Fibroblast of lung (primary cell): ENCODE measurements around the gene SEC11A.

ENCODE experiments used
- EZH2 ChIP-seq: IDR thresholded peaks from 2 replicates; pipeline ENCODE4 v1.5.1; 2012; ENCODE audit warnings: low read length, control low read depth, mild to moderate bottlenecking; ENCODE audit errors: missing control alignments
- TF ChIP-seq, protein P1 (sequence below), 2 donors: IDR thresholded peaks in 1 of 2; conservative IDR thresholded peaks in 1 of 2; 1 replicate in 1 of 2; 2 replicates in 1 of 2; pipeline ENCODE4 v1.5.1; 2011 to 2012; ENCODE audit warnings: low read length in 2 of 2, control low read depth in 1 of 2, inconsistent platforms in 1 of 2, low read depth in 1 of 2, mild to moderate bottlenecking in 1 of 2

DNA sequence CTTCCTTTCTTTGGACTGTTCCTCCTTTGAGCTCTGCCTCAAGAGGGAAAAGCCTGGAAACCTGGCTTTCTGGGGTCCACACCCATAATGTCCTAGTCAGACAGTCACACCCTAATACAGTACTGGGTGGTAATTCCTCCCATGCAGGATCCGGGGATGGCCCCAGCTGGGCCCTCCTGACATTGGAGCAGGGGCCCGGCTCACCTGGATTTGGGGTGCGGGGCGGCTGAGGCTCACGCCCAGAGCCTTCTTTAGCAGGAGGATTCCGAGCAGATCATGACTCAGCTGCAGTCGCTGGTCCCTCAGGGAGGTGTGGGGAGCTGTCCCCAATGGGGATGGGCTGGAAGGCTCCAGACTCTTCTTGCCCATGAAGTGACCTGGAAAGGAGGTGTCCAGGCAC, 59.0 kb downstream of the SEC11A start:
- TF ChIP-seq, protein P1, sequence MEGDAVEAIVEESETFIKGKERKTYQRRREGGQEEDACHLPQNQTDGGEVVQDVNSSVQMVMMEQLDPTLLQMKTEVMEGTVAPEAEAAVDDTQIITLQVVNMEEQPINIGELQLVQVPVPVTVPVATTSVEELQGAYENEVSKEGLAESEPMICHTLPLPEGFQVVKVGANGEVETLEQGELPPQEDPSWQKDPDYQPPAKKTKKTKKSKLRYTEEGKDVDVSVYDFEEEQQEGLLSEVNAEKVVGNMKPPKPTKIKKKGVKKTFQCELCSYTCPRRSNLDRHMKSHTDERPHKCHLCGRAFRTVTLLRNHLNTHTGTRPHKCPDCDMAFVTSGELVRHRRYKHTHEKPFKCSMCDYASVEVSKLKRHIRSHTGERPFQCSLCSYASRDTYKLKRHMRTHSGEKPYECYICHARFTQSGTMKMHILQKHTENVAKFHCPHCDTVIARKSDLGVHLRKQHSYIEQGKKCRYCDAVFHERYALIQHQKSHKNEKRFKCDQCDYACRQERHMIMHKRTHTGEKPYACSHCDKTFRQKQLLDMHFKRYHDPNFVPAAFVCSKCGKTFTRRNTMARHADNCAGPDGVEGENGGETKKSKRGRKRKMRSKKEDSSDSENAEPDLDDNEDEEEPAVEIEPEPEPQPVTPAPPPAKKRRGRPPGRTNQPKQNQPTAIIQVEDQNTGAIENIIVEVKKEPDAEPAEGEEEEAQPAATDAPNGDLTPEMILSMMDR (conservative IDR thresholded peaks at IDR 0.05 in 1 of 2, IDR thresholded peaks at IDR 0.05 in 1 of 2; ENCODE audit: low read depth in 1 of 2, low read length in 2 of 2), result no peak
- TF ChIP-seq EZH2, result no peak
